Neuronal stem cell (in vitro differentiated cells): ENCODE results near the gene NRG2.

Source experiments
- DNase-seq: peaks from one replicate; pipeline ENCODE4 v3.0.0-alpha.2; 2013; ENCODE audit warnings: low spot score
- H2AFZ ChIP-seq: one replicate; pipeline ENCODE4 v1.6.1; 2013; ENCODE audit warnings: mild to moderate bottlenecking, low read length, inconsistent platforms
- H2AK5ac ChIP-seq: 2 replicates; pipeline ENCODE4 v1.6.1; 2013; ENCODE audit warnings: low read depth, mild to moderate bottlenecking, inconsistent platforms, low read length, moderate library complexity, mixed read lengths
- H2BK120ac ChIP-seq: 2 replicates; pipeline ENCODE4 v1.6.1; 2013; ENCODE audit warnings: low read depth, mild to moderate bottlenecking, inconsistent platforms, low read length, moderate library complexity, mixed read lengths
- H2BK12ac ChIP-seq: one replicate; pipeline ENCODE4 v1.6.1; 2013; ENCODE audit warnings: low read length, inconsistent platforms
- H2BK15ac ChIP-seq: 2 replicates; pipeline ENCODE4 v1.6.1; 2013; ENCODE audit warnings: mild to moderate bottlenecking, low read length, inconsistent platforms, mixed read lengths
- H2BK5ac ChIP-seq: one replicate; pipeline ENCODE4 v1.6.1; 2013; ENCODE audit warnings: inconsistent platforms, mild to moderate bottlenecking, low read length, moderate library complexity
- H3K14ac ChIP-seq: one replicate; pipeline ENCODE4 v1.6.1; 2013; ENCODE audit warnings: low read length, inconsistent platforms
- H3K18ac ChIP-seq: 2 replicates; pipeline ENCODE4 v1.6.1; 2013; ENCODE audit warnings: low read length, inconsistent platforms
- H3K23ac ChIP-seq: 2 replicates; pipeline ENCODE4 v1.6.1; 2013; ENCODE audit warnings: low read depth, mild to moderate bottlenecking, mixed read lengths, low read length, inconsistent platforms; ENCODE audit not compliant: poor library complexity
- H3K27ac ChIP-seq: replicated peaks from 3 replicates; pipeline ENCODE4 v1.5.1; 2013; ENCODE audit warnings: low read length, inconsistent platforms
- H3K27me3 ChIP-seq, 3 experiments: 2 replicates each; pipeline ENCODE4 v1.6.1; 2013; ENCODE audit warnings: low read length in 3 of 3, mild to moderate bottlenecking in 2 of 3, inconsistent platforms in 1 of 3, low read depth in 1 of 3, mixed read lengths in 1 of 3, moderate library complexity in 1 of 3; ENCODE audit not compliant: control insufficient read depth in 3 of 3, insufficient read depth in 3 of 3
- H3K36me3 ChIP-seq, 2 donors: replicated peaks in 1 of 2; 2 replicates each; pipeline ENCODE4 v1.6.1; 2013; ENCODE audit warnings: low read length in 2 of 2; ENCODE audit not compliant: control insufficient read depth in 2 of 2, insufficient read depth in 2 of 2
- H3K4ac ChIP-seq: 2 replicates; pipeline ENCODE4 v1.6.1; 2013; ENCODE audit warnings: inconsistent platforms, mild to moderate bottlenecking, low read length, moderate library complexity
- H3K4me1 ChIP-seq, 2 donors: 1 replicate in 1 of 2; 2 replicates in 1 of 2; pipeline ENCODE4 v1.6.1; 2013; ENCODE audit warnings: low read length in 2 of 2, low read depth in 1 of 2; ENCODE audit not compliant: control insufficient read depth in 2 of 2, insufficient read depth in 1 of 2
- H3K4me2 ChIP-seq: one replicate; pipeline ENCODE4 v1.6.1; 2013; ENCODE audit warnings: mild to moderate bottlenecking, low read length, inconsistent platforms; ENCODE audit not compliant: insufficient read depth, poor library complexity, severe bottlenecking
- H3K4me3 ChIP-seq, 2 donors: 2 replicates each; pipeline ENCODE4 v1.5.1; 2013; ENCODE audit warnings: low read length in 2 of 2, mild to moderate bottlenecking in 2 of 2, inconsistent platforms in 1 of 2, moderate library complexity in 1 of 2
- H3K79me1 ChIP-seq: one replicate; pipeline ENCODE4 v1.6.1; 2013; ENCODE audit warnings: low read depth, mild to moderate bottlenecking, inconsistent platforms, low read length, moderate library complexity
- H3K9ac ChIP-seq: one replicate; pipeline ENCODE4 v1.6.1; 2013; ENCODE audit warnings: mild to moderate bottlenecking, low read depth, low read length, inconsistent platforms; ENCODE audit not compliant: poor library complexity
- H3K9me3 ChIP-seq, 2 donors: replicated peaks in 1 of 2; 2 replicates each; pipeline versions ENCODE3 to v1.6.1; 2013; ENCODE audit warnings: low read length in 2 of 2, mild to moderate bottlenecking in 2 of 2, inconsistent platforms in 1 of 2, low read depth in 1 of 2, mixed read lengths in 1 of 2, moderate library complexity in 1 of 2; ENCODE audit not compliant: control insufficient read depth in 2 of 2, insufficient read depth in 1 of 2
- H4K8ac ChIP-seq: one replicate; pipeline ENCODE4 v1.6.1; 2013; ENCODE audit warnings: low read depth, mild to moderate bottlenecking, inconsistent platforms, low read length, moderate library complexity
- H4K91ac ChIP-seq: one replicate; pipeline ENCODE4 v1.6.1; 2013; ENCODE audit warnings: low read length, low read depth, mild to moderate bottlenecking, inconsistent platforms; ENCODE audit not compliant: poor library complexity
- WGBS, 2 donors: extraction: QIAGEN DNeasy Blood & Tissue Kit; methylation state at CpG; one replicate each; pipeline ENCODE4 v1.1.7; 2013; ENCODE audit warnings: missing lambda C conversion rate in 2 of 2, mixed read lengths in 1 of 2; ENCODE audit not compliant: insufficient read length in 2 of 2, insufficient replicate concordance in 1 of 2; ENCODE audit errors: extremely low coverage in 2 of 2; 5-methylcytosine and 5-hydroxymethylcytosine counted together

The NRG2 gene

GRCh38 chr5:139861889-139862207 is 181.3 kb downstream of the NRG2 start:
- Histone ChIP-seq H3K14ac (no peak overlapping the region), H3K27me3 (peaks cover 0 to 40% (median 0%) of the 10 kb centered on the region in 3 experiments)
- WGBS, 2 donors = no CpG with 5 or more reads among the region's 4 CpGs

GRCh38 chr5:139861021-139861888 is 181.8 kb downstream of the NRG2 start:
- WGBS, 2 donors = no CpG with 5 or more reads among the region's 15 CpGs
- Histone ChIP-seq H4K91ac (no peak overlapping the region), H3K4me2 (no peak overlapping the region), H3K18ac (no peak overlapping the region), H2BK5ac (no peak overlapping the region), H2BK15ac (no peak overlapping the region), H3K27ac (no peak overlapping the region), H3K23ac (no peak overlapping the region), H3K27me3 (peaks cover 0 to 39% (median 0%) of the 10 kb centered on the region in 3 experiments), H2BK12ac (no peak overlapping the region), H4K8ac (no peak overlapping the region), H3K4me3 (no peak overlapping the region), H3K36me3 (no peaks in the 10 kb centered on the region), H2BK120ac (no peak overlapping the region), H2AFZ (no peak overlapping the region), H3K9ac (no peak overlapping the region), H2AK5ac (peak overlapping the region; percentile 40), H3K4me1 (peaks cover 0 to 2% of the 10 kb centered on the region in 2 donors), H3K79me1 (no peaks in the 10 kb centered on the region), H3K9me3 (no peaks in the 10 kb centered on the region), H3K4ac (no peak overlapping the region), H3K14ac (no peak overlapping the region)
- DNase-seq = no peak

More at GRCh38 chr5:139861889-139862207, 181.3 kb downstream of the NRG2 start:
- Histone ChIP-seq H2AK5ac (no peak overlapping the region), H2BK12ac (no peak overlapping the region), H4K91ac (no peak overlapping the region), H3K36me3 (no peaks in the 10 kb centered on the region), H3K27ac (no peak overlapping the region), H2BK5ac (no peak overlapping the region), H3K9me3 (no peaks in the 10 kb centered on the region), H3K9ac (no peak overlapping the region), H4K8ac (no peak overlapping the region), H2AFZ (no peak overlapping the region), H3K4me2 (no peak overlapping the region), H3K4ac (no peak overlapping the region), H3K4me3 (no peak overlapping the region), H2BK120ac (no peak overlapping the region), H3K79me1 (no peaks in the 10 kb centered on the region), H3K4me1 (peaks cover 0 to 2% of the 10 kb centered on the region in 2 donors), H2BK15ac (no peak overlapping the region), H3K23ac (no peak overlapping the region), H3K18ac (no peak overlapping the region)
- no peak for DNase-seq

- Histone ChIP-seq H3K18ac (no peak overlapping the region), H2AFZ (no peak overlapping the region), H4K8ac (no peak overlapping the region), H3K9me3 (no peaks in the 10 kb centered on the region), H3K27ac (no peak overlapping the region), H3K4me2 (no peak overlapping the region), H2AK5ac (no peak overlapping the region), H2BK12ac (no peak overlapping the region), H3K4me3 (no peak overlapping the region), H3K4me1 (peaks cover 0 to 2% of the 10 kb centered on the region in 2 donors), H3K27me3 (peaks cover 0 to 51% (median 0%) of the 10 kb centered on the region in 3 experiments), H3K4ac (no peak overlapping the region), H2BK5ac (no peak overlapping the region), H2BK120ac (no peak overlapping the region), H3K14ac (no peak overlapping the region), H3K23ac (no peak overlapping the region), H3K79me1 (no peaks in the 10 kb centered on the region), H3K36me3 (no peaks in the 10 kb centered on the region), H4K91ac (no peak overlapping the region), H3K9ac (no peak overlapping the region), H2BK15ac (no peak overlapping the region)
- DNase-seq = no peak
- WGBS, 2 donors = no CpG with 5 or more reads among the region's 2 CpGs
These were observed 184.1 kb downstream of the NRG2 start for GRCh38 chr5:139859013-139859412.

GRCh38 chr5:139856714-139857113 is 186.4 kb downstream of the NRG2 start:
- no peak overlapping the region for H2BK5ac ChIP-seq
- no CpG with 5 or more reads among the region's 4 CpGs for WGBS, 2 donors
- H2AFZ ChIP-seq = no peak overlapping the region
- H3K27me3 ChIP-seq = peaks cover 0 to 72% (median 3%) of the 10 kb centered on the region in 3 experiments
- H4K8ac ChIP-seq = no peak overlapping the region
- no peak overlapping the region for H3K4ac ChIP-seq
- no peak overlapping the region for H3K9ac ChIP-seq
- peak overlapping the region; percentile 31 for H3K14ac ChIP-seq
- no peak overlapping the region for H3K27ac ChIP-seq
- no peak overlapping the region for H2BK15ac ChIP-seq
- no peak overlapping the region for H2BK12ac ChIP-seq
- no peak overlapping the region for H4K91ac ChIP-seq
- no peak overlapping the region for H2BK120ac ChIP-seq
- H3K18ac ChIP-seq = no peak overlapping the region
- no peaks in the 10 kb centered on the region for H3K4me1 ChIP-seq
- H3K4me3 ChIP-seq = no peak overlapping the region
- H3K9me3 ChIP-seq = no peaks in the 10 kb centered on the region
- H3K36me3 ChIP-seq = no peaks in the 10 kb centered on the region
- H3K23ac ChIP-seq = no peak overlapping the region
- no peaks in the 10 kb centered on the region for H3K79me1 ChIP-seq
- peak overlapping the region; percentile 14 for H2AK5ac ChIP-seq
- no peak for DNase-seq
- H3K4me2 ChIP-seq = no peak overlapping the region
